NB4 (cell line): ENCODE results near the gene WFDC5.

ENCODE experiments used
- CTCF ChIP-seq: IDR thresholded peaks from one replicate; pipeline ENCODE4 v1.5.1; 2012; ENCODE audit warnings: low read depth, low read length
- MYC ChIP-seq: IDR thresholded peaks from 2 replicates; pipeline ENCODE4 v1.6.1; 2011; ENCODE audit warnings: low read depth, low read length
- POLR2A ChIP-seq: IDR thresholded peaks from 2 replicates; pipeline ENCODE4 v1.6.1; 2011; ENCODE audit warnings: mild to moderate bottlenecking; ENCODE audit not compliant: insufficient read length; ENCODE audit errors: extremely low read depth

- no peak for TF ChIP-seq POLR2A
- TF ChIP-seq MYC = no peak
- TF ChIP-seq CTCF = no peak
These were observed 31.8 kb downstream of the WFDC5 start for GRCh38 chr20:45083127-45083526.
